CD4-positive, alpha-beta T cell (primary cell): ENCODE results near the gene MMP28. TPM values are rescaled to one million over a fixed set of nuclear protein-coding genes. Genes with fewer than 3 reads are reported as not detected.
A peak's percentile ranks its signal among the peaks of the same experiment; 100 is the strongest.

Experiments used
- ATAC-seq: fragments of 200-7000 bp; cut with Tn5 transposase; one replicate; pipeline ENCODE4 v1.10.0; 2022; ENCODE audit warnings: mild to moderate bottlenecking; ENCODE audit not compliant: poor library complexity
- CTCF ChIA-PET: fragments of 350-600 bp; sonication (Branson Sonifier 250); formaldehyde crosslinking; loops from one replicate; lab custom pipeline; 2021; ENCODE audit warnings: antibody characterized with exemption, inconsistent platforms; lab: Charles Lee
- POLR2A ChIA-PET: fragments of 350-600 bp; sonication (Branson Sonifier 250); formaldehyde crosslinking; loops from one replicate; lab custom pipeline; 2021; ENCODE audit warnings: antibody characterized with exemption, inconsistent platforms; lab: Charles Lee
- DNase-seq, 14 experiments: peaks; one replicate each; pipeline ENCODE4 v3.0.0-alpha.2; 2013 to 2020; ENCODE audit warnings: mixed read lengths in 2 of 14
- H3K27ac ChIP-seq, 2 donors: one replicate each; pipeline versions ENCODE4 v1.5.1 to v1.7.0; 2013; ENCODE audit warnings: low read length in 2 of 2, low read depth in 1 of 2, mild to moderate bottlenecking in 1 of 2
- H3K27me3 ChIP-seq, 2 experiments: 1 replicate in 1 of 2; 2 replicates in 1 of 2; pipeline versions ENCODE4 v1.6.1 to v1.7.0; 2013; ENCODE audit warnings: low read length in 2 of 2, control low read depth in 1 of 2, mild to moderate bottlenecking in 1 of 2, moderate library complexity in 1 of 2; ENCODE audit not compliant: insufficient read depth in 2 of 2, control insufficient read depth in 1 of 2
- H3K36me3 ChIP-seq: one replicate; pipeline ENCODE4 v1.6.1; 2013; ENCODE audit warnings: low read length, control low read depth; ENCODE audit not compliant: insufficient read depth
- H3K4me1 ChIP-seq: one replicate; pipeline ENCODE4 v1.6.1; 2013; ENCODE audit warnings: low read length, control low read depth; ENCODE audit not compliant: insufficient read depth
- H3K4me3 ChIP-seq: one replicate; pipeline ENCODE4 v1.5.1; 2013; ENCODE audit warnings: mild to moderate bottlenecking, low read length, moderate library complexity
- H3K9me3 ChIP-seq, 2 experiments: 1 replicate in 1 of 2; 2 replicates in 1 of 2; pipeline versions ENCODE4 v1.6.1 to v1.7.0; 2013; ENCODE audit warnings: low read length in 2 of 2, mild to moderate bottlenecking in 2 of 2, control low read depth in 1 of 2, moderate library complexity in 1 of 2; ENCODE audit not compliant: control insufficient read depth in 1 of 2, insufficient read depth in 1 of 2
- H3K27ac Mint-ChIP-seq: one replicate; pipeline ENCODE4 v1.8.0; 2020; ENCODE audit warnings: mixed read lengths
- H3K27me3 Mint-ChIP-seq: one replicate; pipeline ENCODE4 v1.8.0; 2021; ENCODE audit warnings: mixed read lengths
- H3K36me3 Mint-ChIP-seq: one replicate; pipeline ENCODE4 v1.8.0; 2021; ENCODE audit warnings: low read depth, mixed read lengths
- H3K4me1 Mint-ChIP-seq: one replicate; pipeline ENCODE4 v1.8.0; 2021; ENCODE audit warnings: low read depth, mixed read lengths
- H3K4me3 Mint-ChIP-seq: one replicate; pipeline ENCODE4 v1.8.0; 2020; ENCODE audit warnings: mild to moderate bottlenecking, mixed read lengths
- H3K9me3 Mint-ChIP-seq: one replicate; pipeline ENCODE4 v1.8.0; 2020; ENCODE audit warnings: mixed read lengths
- CTCF ChIP-seq: fragments of 200-600 bp; IDR thresholded peaks from one replicate; pipeline ENCODE4 v1.8.0; 2022; ENCODE audit warnings: antibody characterized with exemption, mild to moderate bottlenecking
- intact Hi-C, 2 experiments: fragments of 100-400 bp; cut with DNase I in 1 of 2; cut with micrococcal nuclease in 1 of 2; formaldehyde crosslinking; loops; one replicate each; pipeline versions ENCODE4 v1.15.1 to v1.9.0; 2023 to 2025; cut with DNase I, micrococcal nuclease
- total RNA-seq, 174 experiments: library from RNA in 2 of 174; stranded (reverse) in 2 of 174; gene quantifications; one replicate each; pipeline ENCODE4 v1.2.3 and lab custom pipeline; 2021 to 2026

The MMP28 gene
- total RNA-seq, 2 experiments from 2014 or later = 6.7 to 9.9 TPM

- no peak overlapping the region for H3K27ac Mint-ChIP-seq
- DNase-seq (no peak), ATAC-seq (no peak)
- H3K9me3 Mint-ChIP-seq = no peaks in the 10 kb centered on the region
- Histone ChIP-seq H3K4me3 (no peak overlapping the region), H3K27me3 (peaks cover 0 to under 1% of the 10 kb centered on the region in 2 experiments), H3K4me1 (peaks cover 16% of the 10 kb centered on the region), H3K36me3 (no peaks in the 10 kb centered on the region), H3K27ac (no peak overlapping the region), H3K9me3 (no peaks in the 10 kb centered on the region)
- ChIA-PET POLR2A (no interaction called here), CTCF (interaction anchor here (1.5 kb wide), 1 partner anchor 8 kb away, joined by 4 read pairs; no protein-coding TSS in a partner anchor)
- peaks cover 5% of the 10 kb centered on the region for H3K27me3 Mint-ChIP-seq
- intact Hi-C loops = no loop called here
- TF ChIP-seq CTCF = no peak
- peaks cover 23% of the 10 kb centered on the region for H3K4me1 Mint-ChIP-seq
- H3K36me3 Mint-ChIP-seq = no peaks in the 10 kb centered on the region
- no peak overlapping the region for H3K4me3 Mint-ChIP-seq
These were observed 60.2 kb downstream of the MMP28 start for GRCh38 chr17:35735036-35735805.

GRCh38 chr17:35734396-35734795, 61.0 kb downstream of the MMP28 start:
- no peak for TF ChIP-seq CTCF
- Mint-ChIP-seq H3K4me1 (peaks cover 28% of the 10 kb centered on the region), H3K27me3 (no peaks in the 10 kb centered on the region), H3K27ac (no peak overlapping the region), H3K4me3 (no peak overlapping the region), H3K9me3 (no peaks in the 10 kb centered on the region), H3K36me3 (no peaks in the 10 kb centered on the region)
- H3K4me1 ChIP-seq = peaks cover 16% of the 10 kb centered on the region
- CTCF ChIA-PET = no interaction called here
- H3K36me3 ChIP-seq = no peaks in the 10 kb centered on the region
- DNase-seq (no peak), ATAC-seq (no peak)
- H3K27ac ChIP-seq = no peak overlapping the region
- POLR2A ChIA-PET = no interaction called here
- intact Hi-C loops = no loop called here
- no peak overlapping the region for H3K4me3 ChIP-seq
- no peaks in the 10 kb centered on the region for H3K9me3 ChIP-seq
- no peaks in the 10 kb centered on the region for H3K27me3 ChIP-seq

GRCh38 chr17:35733366-35733765, 62.1 kb downstream of the MMP28 start:
- H3K4me3 Mint-ChIP-seq = peak overlapping the region; percentile 85
- no peaks in the 10 kb centered on the region for H3K27me3 ChIP-seq
- peaks cover 28% of the 10 kb centered on the region for H3K4me1 Mint-ChIP-seq
- no peaks in the 10 kb centered on the region for H3K27me3 Mint-ChIP-seq
- no peaks in the 10 kb centered on the region for H3K9me3 ChIP-seq
- no peaks in the 10 kb centered on the region for H3K36me3 Mint-ChIP-seq
- H3K27ac Mint-ChIP-seq = no peak overlapping the region
- H3K4me1 ChIP-seq = peaks cover 16% of the 10 kb centered on the region
- POLR2A ChIA-PET = no interaction called here
- DNase-seq = no peak
- no peak for TF ChIP-seq CTCF
- no peaks in the 10 kb centered on the region for H3K9me3 Mint-ChIP-seq
- no peaks in the 10 kb centered on the region for H3K36me3 ChIP-seq
- H3K4me3 ChIP-seq = no peak overlapping the region
- intact Hi-C loops = no loop called here
- CTCF ChIA-PET = interaction anchor here (0.9 to 1.0 kb wide), 2 partner anchors 14 kb away, joined by 3 to 4 read pairs; no protein-coding TSS in a partner anchor
- no peak for ATAC-seq
- H3K27ac ChIP-seq = no peak overlapping the region
